Measurements from ENCODE around the gene SLC25A25. TPM values are rescaled to one million over a fixed set of nuclear protein-coding genes. Genes with fewer than 3 reads are reported as not detected.

SLC25A25 gene
- total and polyA plus RNA-seq, 9 of the 15 experiments (the other 6 are each of a cell fraction or from before 2014, with no cell fraction given): 0.07 to 35.9 (median 23.2) TPM

DNA sequence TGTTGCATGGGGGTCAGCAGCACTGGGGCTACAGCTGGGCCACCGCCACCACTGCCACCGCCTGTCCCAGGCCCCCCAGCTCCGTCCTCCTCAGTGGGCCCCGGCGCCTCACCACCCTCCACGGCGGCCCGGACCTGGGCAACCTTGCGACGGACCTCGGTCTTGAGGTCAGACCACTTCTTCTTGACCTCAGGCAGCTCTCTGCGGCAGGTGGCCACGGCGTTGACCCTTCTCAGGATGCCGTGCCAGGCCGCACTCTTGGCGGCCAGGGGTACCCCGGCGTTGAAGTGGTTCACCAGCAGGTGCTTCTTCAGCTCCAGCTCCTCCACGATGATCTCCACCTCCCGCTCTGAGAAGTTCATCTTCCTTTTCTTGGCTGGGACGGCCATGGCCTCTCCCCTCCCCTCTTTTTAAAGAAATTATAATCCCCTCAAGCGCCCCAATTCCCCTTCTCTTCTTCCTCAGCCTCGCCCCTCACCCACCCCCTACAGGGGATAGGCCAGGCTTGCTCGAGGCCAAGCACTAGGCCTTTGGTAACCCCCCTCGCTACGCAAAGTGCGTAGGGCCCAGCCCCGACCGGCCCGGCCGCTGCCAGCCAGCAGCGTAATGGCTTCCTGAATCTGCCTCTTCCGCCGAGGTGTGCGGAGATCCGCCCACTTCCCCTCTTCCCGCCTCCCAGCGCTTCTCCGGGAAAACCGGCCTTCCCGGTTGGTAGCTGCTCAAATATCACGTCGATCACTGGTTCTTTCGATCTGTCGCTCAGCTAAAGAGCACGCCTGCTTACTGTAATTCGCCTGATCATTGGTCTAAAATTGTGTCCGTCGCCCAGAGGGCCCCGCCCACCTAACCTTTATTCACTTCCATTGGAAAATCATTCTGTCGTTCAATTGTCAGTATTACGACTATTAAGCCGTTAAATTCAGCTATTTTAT, 1.1 kb upstream of the SLC25A25 start, which contains the start of gene NAIF1 (continued):
- no peak for TF ChIP-seq PATZ1 (CRISPR knock-in tag; IDR thresholded peaks at IDR 0.05; ENCODE audit: borderline replicate concordance)
- peak in 1 of 2 experiments; percentile 51; a peak in 1 of 4 replicates for TF ChIP-seq RCOR1 (IDR thresholded peaks at IDR 0.05; ENCODE audit: borderline replicate concordance in 1 of 2, low read depth in 2 of 2, low read length in 2 of 2)
- no peak for TF ChIP-seq ZNF76 (CRISPR knock-in tag; IDR thresholded peaks at IDR 0.05; ENCODE audit: borderline replicate concordance)
- TF ChIP-seq PREB (CRISPR knock-in tag; IDR thresholded peaks at IDR 0.05): no peak
- TF ChIP-seq, protein P1, sequence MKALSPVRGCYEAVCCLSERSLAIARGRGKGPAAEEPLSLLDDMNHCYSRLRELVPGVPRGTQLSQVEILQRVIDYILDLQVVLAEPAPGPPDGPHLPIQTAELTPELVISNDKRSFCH (CRISPR knock-in tag; IDR thresholded peaks at IDR 0.05): no peak
- TF ChIP-seq, protein P1 (tag; IDR thresholded peaks at IDR 0.05): peak; percentile 64; the same call in 1 of the 2 replicates
- TF ChIP-seq NCOA1 (IDR thresholded peaks at IDR 0.05; ENCODE audit: low read depth): no peak
- no peak for TF ChIP-seq TOE1 (IDR thresholded peaks at IDR 0.05; ENCODE audit: borderline replicate concordance)
- TF ChIP-seq TOE1 (CRISPR knock-in tag; IDR thresholded peaks at IDR 0.05; ENCODE audit: borderline replicate concordance, low read depth): no peak
- TF ChIP-seq MLLT1 (IDR thresholded peaks at IDR 0.05): peak in 1 of 2 experiments; percentile 99; a peak in 2 of 4 replicates
